GM04503 (cell line): ENCODE data around the gene KCNK10.

Source experiments
- DNase-seq: peaks from one replicate; pipeline ENCODE4 v3.0.0-alpha.2; 2012; ENCODE audit warnings: low read depth

The KCNK10 gene

DNA sequence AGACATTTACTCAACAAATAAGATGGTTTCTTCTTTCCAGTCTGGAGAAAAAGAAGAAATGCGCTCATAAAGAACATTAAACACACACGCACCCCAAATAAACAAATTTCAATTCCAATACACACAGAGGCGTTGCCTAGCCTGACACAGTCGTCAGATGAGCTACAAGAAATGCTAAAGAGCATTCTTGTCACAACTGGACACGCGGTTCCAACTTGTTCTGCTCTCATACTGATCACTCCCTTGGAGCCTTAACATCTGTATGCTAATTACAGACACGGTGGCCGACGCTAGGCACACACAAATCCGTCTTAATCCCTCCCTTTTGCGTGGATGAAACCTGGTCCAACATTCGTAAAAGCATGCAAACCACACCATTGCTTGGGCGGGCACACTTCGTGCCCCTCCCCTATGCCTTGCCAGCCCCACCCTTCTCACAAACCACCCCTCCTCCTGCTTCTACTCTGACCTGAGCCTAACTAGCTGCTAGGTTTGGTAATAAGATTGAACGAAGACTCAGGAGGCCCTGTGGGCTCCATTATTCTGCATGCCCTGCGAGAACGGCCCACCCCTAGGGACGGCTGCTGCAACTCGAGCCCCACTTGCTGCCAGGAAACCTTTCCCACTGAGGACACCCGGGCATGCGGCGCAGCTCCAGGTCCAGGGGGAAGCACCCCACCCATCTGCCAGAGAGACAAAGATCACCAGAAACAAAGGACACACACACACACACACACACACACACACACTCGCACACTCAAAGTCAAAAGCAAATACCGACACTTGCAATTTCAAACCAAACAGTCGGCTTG is 1.2 kb downstream of the KCNK10 start:
- no peak for DNase-seq

DNA sequence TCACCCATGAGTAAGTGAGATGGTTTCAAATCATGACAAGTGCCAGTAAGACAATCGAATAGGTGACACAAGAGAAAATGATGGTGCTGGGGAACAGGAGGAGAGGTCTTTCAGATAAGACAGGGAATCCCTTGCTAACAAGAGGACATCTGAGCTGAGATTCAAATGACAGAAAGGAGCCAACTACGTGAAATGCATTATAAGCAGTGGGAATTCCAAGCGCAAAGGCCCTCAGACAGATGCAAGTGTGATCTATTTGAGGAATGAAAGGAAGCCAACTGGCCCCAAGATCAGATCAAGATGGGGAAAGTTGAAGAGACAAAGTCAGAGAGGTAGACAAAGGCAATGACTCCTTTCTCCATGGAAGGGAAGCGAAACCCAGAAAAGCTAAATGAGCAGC is 4.7 kb downstream of the KCNK10 start:
- no peak for DNase-seq

DNA sequence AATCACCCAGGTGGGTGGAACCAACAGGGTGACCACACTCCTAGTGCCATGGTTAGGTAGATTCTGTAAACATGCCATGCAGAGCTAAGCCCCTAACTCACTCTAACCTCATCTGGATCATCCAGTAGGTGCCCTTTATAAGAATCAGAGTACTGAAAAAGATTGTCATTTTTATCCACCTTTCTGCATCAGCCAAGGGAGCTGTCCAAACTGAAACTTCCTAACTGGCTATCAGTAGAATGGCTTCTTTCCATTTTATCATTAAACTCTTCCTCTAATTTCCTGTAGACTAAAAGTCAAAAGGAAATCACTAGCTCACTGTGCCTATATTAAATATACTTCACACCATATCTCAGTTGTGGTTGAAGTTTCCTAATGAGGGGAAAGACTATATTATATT is 6.5 kb downstream of the KCNK10 start:
- DNase-seq, result no peak

DNA sequence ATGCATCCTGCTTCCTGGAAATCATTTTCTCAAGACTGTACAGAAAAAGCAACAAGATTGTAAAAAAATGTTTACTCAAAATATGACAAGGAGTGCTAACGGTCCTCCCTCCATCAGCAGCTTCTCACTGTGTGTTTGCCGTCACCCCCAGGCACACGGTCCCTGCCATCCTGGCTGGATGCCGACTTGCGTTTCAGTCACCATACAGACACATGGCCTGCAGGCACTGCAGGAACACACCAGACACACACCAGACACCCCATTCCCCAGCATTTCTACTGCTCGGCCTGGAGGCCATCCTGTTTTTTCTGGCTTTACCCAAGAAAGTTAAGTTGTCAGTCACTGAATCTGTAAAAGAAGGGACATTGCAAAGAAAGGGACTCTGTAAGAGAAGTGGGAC is 10.8 kb downstream of the KCNK10 start:
- DNase-seq, result no peak

DNA sequence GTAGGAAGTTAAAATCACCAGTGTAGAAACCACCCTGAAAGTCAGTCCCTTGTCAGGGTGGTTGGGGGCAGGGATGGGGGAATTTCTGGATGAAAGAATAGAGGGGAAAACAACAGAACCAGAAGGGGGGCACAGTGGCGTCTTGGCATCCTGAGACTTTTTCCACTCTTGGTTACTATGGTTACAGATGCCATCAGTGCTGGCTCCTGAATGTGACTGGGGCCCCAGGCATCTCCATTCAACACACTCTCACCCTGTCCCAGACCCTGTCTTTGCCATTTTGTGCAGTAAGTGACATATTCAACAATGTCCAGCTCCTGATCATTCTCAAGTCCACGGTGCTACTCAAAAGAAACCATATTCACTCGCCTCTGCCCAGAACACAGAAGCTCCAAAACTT is 11.3 kb downstream of the KCNK10 start:
- DNase-seq, result no peak

DNA sequence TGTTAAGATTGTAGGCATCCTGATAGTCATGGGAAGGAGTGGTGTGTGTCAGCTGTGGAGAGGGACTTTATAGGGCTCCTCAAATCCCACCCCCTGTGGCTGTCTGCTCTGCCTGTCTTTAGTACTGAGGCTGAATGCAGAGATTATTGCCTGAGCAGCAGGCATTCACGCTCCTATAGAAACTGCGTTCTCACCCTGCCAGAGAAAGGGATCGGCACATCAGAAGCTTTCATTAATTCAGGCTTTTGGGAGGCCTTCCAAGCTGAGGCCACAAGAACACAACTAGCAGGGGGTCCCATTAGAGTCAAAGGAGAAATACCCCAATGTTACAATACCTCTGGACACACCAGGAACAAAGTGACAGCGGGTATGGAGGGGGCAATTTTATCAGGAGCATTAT is 12.6 kb downstream of the KCNK10 start:
- no peak for DNase-seq

DNA sequence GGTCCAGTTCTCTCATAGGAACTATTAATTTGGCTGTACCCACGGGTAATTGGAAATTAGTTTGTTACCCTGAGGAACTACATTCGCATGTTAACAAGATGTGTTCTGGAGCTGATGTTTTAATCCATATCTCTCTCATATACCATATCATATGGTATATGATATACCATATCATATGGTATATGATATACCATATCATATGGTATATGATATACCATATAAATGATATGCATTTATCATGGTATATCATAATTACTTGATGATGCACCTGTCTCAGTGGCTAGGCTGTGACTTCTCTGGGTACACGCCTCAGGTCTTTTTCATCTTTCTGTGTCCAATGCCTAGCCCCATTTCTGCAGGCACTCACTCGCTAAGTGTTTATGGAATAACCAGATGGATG is 13.0 kb downstream of the KCNK10 start:
- DNase-seq, result no peak

DNA sequence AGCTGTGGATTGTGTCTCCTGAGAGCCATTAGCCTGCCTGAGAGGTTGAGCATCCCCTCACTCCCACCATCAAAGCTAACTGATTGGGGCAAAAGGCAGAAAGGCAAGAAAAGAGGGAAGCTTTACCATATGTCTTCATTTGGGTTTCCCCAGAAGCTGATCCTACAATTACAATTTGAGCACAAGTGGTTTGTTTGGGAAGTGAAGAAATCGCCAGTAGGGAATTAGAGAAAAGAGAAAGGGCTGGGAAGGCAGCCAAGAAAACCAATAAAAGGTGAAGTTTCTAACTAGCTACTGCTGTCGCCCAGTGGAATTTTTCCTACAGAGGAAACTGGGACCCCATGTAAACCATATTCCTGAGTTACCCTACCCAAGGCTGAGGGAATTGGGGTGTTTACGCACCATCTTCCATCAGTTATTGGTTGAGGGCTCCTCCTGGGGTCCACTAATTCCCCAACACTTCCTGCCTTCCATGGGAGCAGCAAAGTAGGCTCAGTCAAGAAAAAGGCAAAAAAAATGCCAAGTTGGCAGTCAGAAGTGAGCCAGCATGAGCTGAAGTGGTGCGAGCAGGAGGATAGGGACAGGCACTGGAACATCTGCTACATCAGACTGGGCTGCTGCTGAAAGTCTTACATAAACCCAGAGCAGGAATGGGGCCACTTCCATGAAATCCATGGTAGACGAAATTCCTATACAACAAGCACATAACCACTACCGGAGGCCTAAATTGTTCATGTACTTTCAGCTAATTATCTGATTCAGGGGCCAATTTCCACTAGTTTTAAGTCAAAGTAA is 17.3 kb downstream of the KCNK10 start:
- no peak for DNase-seq

DNA sequence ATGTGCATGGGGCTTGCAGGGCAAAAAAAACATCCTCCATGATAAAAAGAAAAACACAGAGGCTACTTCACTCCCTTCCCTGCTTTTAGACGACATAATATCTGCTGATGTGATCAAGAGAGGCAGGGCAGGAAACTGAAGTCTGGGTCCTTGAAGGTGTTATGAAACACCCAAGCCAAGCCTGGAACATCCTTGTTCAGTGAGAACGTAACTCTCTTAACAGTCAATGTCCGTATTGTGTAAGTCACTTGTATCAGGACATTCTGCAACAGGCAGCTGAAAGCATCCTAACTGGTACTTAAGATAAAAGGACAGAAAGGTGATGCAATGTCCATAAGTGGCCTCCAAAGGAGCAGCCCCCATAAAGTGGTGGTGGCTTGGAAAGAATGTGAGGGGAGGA is 20.0 kb downstream of the KCNK10 start:
- no peak for DNase-seq

DNA sequence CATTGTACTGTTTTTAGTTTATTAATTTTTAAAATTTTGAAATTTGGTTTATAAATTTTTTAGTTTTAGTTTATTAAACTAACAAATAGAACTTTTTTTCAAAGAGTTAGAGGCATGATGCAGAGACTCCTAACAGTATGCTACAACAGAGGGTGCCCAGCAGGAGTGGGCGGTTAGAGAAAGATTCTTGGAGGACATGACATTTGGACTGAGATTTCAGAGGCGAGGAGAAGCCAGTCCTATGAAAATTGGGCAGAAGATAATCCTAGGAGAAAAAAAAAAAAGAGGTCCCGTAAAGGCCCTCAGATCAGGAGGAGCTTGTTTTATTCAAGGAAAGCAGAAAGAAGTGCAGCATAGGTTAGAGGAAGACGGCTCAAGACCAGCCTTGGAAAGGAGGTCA is 21.7 kb downstream of the KCNK10 start:
- no peak for DNase-seq

DNA sequence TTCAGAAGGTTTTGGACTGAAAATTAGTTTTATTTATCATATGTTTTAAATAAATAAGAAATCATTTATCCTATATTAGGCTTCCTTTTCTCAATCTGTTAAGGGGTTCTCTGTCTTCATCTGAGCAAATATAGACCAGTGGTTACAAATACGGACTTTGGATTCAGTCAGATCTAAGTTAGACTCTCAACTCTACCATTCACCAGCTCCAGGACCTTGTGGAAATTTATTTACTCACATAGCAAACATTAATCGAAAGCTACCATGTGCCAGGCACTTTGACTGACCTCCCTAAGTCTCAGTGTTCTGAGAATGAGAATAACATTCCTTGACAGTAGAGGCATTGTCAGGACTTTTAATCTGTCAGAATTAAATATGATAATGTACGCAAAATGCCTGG is 22.3 kb downstream of the KCNK10 start:
- DNase-seq, result no peak

DNA sequence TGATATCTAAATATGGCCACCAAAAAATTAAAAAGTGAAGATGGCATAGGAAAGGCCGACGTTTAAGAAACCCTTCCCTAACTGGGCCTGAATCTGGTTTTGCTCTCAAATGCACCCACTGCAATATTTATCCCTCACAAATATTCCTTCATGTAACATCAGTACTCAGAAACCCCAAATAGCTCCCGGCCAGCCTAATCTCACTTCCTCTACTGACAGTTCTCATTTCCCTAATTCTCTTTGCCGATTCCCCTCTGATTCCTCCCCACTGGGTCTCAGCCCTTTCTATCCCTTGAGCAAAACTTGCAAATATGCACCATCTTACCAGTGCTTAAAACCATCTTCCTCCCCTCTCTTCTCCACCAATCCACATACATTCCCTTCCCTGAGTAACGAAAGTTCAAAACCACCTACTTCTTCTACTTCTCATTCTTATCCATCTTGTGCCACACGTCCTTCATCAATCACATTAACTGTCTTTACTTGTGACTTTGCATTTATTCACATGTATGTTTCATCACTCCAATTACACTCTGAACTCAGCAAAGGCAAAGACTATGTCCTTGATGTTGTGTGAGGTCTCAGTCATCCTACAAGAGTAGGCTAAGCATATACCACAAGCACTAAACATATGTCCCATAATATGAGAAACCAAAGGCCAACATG is 23.1 kb downstream of the KCNK10 start:
- no peak for DNase-seq

DNA sequence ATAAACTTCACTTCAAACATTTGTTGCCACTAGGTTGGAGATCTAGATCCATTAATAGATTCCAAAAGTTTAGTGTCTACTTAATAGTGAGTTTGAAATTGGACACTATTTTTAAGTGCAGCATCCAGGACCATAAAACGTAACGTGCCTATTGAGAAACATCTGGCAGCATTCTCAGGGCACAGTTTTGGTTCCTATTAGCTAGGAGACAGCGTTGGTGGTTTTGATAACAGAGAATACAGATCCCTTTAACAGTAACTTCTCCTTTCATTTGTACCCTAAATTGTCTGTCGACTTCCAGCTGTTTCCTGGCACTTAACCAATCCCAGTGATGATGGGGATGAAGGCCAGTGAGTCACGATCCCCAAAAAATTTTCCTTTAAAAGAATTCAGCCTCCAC is 25.8 kb downstream of the KCNK10 start:
- no peak for DNase-seq

DNA sequence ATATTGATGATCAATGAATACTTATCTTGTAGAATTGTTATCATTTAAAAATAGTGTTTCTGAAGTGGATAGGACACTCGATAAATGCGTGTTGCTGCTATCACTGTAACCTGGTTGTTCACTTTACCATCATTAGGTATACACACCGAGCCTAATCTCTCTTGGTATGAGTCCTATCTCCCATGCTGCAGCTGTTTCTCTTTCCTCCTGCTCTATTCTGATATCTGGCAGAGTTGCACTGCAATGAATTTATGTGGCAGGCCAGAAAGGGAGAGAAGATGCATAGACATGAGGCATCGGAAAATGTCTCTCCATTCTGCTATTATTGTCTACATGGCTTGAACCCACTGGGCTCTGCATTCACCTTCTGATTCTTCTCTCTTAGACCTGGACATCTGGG is 26.7 kb downstream of the KCNK10 start:
- DNase-seq, result no peak

DNA sequence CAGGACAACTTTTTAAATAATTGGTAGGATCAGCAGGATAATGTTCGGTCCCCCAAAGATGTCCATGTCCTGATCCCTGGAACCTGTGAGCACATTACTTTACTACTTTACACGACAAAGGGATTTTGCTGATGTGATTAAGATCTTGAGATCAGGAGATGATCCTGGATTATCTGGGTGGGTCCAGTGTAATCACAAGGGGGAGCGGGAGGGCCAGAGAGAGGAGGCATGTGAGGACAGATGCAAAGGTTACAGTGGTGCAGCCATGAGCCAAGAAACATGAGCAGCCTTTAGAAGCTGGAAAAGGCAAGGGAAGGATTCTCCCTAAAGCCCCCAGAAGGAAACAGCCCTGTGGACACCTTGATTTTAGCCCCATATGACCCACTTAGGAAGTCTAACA is 33.1 kb downstream of the KCNK10 start:
- no peak for DNase-seq

DNA sequence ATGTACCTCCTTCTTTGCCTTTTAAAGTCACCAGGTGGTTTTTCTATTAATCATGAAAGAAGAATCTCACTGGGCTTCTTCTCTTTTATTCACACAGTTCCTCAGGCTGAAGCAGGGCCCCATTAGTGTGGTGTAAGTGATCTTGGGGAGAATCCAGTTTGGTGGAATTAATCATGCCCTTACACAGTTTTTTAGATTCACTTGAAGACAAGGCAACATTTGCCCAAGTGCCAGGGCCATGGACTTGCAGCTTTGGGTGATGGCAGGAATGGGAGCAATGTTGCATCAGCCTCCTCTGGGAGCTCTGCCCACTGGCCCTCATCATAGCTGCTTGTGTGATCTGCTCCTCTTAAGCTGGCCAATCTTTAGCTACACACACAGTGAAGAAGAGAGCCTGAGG is 33.8 kb downstream of the KCNK10 start:
- peak; percentile 1 for DNase-seq

DNA sequence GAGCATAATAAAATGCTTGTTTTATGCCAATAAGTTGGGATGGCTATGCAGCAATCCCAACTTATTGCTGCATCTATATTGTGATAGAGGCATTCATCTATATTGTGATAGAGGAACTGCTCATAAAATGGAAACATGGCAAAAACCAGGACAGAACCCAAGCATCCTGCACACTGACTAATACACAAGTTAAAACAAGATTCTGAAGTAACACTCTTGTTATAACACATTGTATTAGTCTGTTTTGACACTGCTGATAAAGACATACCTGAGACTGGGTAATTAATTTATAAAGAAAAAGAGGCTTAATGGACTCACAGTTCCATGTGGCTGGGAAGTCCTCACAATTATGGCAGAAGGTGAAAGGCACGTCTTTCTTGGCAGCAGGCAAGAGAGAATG is 36.8 kb downstream of the KCNK10 start:
- no peak for DNase-seq

DNA sequence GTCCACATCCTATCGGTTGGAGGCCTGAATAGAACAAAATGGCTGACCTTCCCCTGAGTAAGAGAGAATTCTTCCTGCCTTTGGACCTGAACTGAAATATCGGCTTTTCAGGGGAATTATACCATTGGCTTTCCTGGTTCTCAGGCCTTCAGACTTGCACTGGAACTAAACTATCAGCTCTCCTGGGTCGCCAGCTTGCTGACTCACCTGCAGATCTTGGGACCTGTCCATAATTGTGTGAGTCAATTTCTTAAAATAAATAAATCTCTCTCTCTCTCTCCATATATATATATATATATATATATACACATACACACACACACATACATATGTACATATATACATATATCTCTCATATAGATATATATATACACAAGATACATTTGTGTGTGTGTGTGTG is 41.6 kb downstream of the KCNK10 start:
- DNase-seq, result no peak

DNA sequence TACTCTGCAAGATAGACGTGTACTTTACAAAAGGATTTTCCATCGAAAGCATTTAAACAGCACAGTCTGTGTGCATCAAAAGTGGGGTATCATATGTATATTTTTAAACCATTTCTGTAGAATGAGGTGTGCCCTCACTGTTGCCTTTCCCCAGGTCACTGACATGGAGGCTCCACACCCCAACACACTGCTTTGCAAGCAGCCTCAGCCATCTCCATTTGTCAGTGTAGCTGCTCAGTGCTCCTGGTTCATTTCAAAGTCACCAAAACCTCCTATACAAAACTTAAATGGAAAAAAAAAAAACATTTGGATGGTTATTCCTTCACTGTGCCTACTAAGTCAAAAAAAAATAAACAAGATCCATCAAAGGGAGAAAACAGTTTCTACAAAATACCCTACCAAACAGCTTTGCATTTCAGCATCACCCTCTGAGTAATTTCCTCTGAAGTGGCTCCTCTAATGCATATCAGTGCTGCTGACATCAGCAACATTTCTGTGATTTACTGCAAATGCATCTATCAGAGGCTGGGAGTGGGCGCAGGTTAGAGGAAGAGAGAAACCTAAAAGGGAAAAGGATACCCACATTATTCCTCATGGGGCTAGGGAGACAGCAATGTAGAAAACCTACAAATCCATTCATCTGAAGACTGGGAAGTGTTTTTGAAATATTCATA is 46.0 kb downstream of the KCNK10 start:
- no peak for DNase-seq

DNA sequence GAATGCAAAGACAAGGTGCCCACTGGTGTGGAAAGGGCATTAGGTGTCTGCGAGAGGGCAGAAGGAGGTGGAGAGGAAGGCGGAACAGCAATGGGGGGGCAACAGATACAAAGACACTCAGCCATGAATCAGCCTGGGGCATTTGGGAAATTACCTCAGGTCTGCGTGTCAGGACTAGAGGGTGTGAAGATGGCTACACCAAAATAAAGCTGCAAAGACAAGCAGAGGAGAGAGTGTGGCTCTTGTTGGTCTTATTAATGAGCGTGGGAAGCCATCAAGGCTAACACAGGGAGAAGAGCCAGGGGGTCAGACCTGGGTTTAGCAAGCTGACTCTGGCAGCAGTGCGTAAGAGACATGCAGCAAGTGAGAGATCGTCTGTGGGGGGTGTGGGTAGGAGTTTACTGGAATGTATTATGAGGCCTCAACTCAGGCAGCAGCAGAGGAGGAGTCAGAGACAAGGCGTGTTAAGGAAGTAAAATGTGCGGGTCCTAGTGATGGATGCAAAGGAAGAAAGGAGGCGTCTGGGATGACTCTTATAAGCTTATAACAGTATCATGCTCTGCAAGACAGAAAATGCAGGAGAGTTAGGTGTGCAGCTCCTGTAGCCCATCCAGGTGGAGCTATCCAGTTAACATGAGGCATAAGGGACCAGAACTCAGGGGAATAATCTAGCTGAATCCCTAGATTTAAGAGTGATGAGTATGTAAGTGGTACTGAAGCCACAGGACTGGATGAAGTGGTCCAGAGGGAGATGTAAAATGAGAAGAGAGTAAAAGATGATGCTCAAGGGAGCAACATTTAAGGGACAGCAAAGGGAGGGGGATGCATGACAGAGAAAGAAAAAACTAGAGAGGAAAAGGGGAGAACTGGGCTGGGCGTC is 50.4 kb downstream of the KCNK10 start:
- no peak for DNase-seq

DNA sequence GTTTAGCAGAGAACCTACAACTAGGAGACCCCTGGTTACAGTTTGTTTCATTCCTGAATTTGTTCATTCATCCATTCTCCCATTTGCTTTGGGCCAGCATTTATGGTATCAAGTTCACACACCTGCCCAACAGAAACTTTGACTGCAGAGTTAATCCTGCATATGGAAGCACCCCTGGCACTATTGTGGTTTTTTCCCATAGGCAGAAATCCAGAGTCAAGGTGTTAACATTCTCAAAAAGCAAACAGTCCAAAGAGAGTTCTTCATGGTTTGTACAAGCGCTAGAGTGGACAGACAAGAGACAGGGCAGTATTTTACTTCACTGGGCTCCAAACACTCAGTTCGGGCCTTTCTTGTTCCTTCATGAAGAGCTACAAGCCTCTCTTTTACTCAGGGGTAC is 51.9 kb downstream of the KCNK10 start:
- no peak for DNase-seq

DNA sequence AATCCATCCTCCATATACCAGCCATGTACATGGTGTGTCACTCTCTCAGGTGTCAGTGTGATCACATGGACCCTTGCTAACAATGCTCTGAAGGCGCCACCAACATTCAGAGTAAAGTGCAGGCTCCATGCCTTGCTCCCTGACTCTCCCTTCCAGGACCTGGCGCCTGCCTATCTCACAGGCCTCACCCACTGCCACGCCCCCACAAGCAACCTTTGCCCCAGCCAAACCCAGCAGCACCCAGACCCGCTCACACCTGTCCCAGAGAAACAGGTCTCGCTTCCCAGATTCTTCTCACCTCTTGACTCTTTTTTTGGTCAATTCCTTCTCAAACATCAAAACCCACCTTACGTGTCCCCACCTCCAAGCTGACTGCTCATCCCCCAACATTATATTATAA is 52.3 kb downstream of the KCNK10 start:
- DNase-seq, result no peak
